CD14-positive monocyte (primary cell): ENCODE measurements around the gene ZNF407. TPM values are rescaled to one million over a fixed set of nuclear protein-coding genes. Genes with fewer than 3 reads are reported as not detected.
A peak's percentile ranks its signal among the peaks of the same experiment; 100 is the strongest.

ENCODE experiments used
- DNase-seq, 3 donors: peaks; one replicate each; pipeline ENCODE4 v3.0.0-alpha.2; 2011 to 2022
- H2AFZ ChIP-seq: 2 replicates; pipeline ENCODE4 v1.6.0; 2012; ENCODE audit warnings: mild to moderate bottlenecking, low read depth, low read length, inconsistent platforms; ENCODE audit not compliant: insufficient read depth, poor library complexity, severe bottlenecking
- H3K27ac ChIP-seq, 2 donors: 1 replicate in 1 of 2; 2 replicates in 1 of 2; pipeline ENCODE4 v1.5.1; 2012 to 2013; ENCODE audit warnings: low read length in 2 of 2, control low read depth in 1 of 2, inconsistent platforms in 1 of 2, low read depth in 1 of 2, mild to moderate bottlenecking in 1 of 2
- H3K27me3 ChIP-seq, 2 donors: one replicate each; pipeline versions ENCODE4 v1.6.0 to v1.6.1; 2011 to 2013; ENCODE audit warnings: low read length in 2 of 2; ENCODE audit not compliant: control insufficient read depth in 2 of 2, insufficient read depth in 2 of 2
- H3K36me3 ChIP-seq, 2 donors: replicated peaks in 1 of 2; 1 replicate in 1 of 2; 2 replicates in 1 of 2; pipeline versions ENCODE4 v1.5.1 to v1.6.1; 2012 to 2013; ENCODE audit warnings: low read length in 2 of 2, control low read depth in 1 of 2, inconsistent platforms in 1 of 2, mild to moderate bottlenecking in 1 of 2; ENCODE audit not compliant: insufficient read depth in 2 of 2, control insufficient read depth in 1 of 2
- H3K4me1 ChIP-seq, 2 donors: 1 replicate in 1 of 2; 2 replicates in 1 of 2; pipeline versions ENCODE4 v1.5.1 to v1.6.1; 2012 to 2013; ENCODE audit warnings: low read length in 2 of 2, control low read depth in 1 of 2, inconsistent platforms in 1 of 2, mild to moderate bottlenecking in 1 of 2, moderate library complexity in 1 of 2; ENCODE audit not compliant: insufficient read depth in 2 of 2, control insufficient read depth in 1 of 2
- H3K4me2 ChIP-seq: replicated peaks from 2 replicates; pipeline ENCODE3; 2012; ENCODE audit warnings: low read length, moderate library complexity, mild to moderate bottlenecking; ENCODE audit not compliant: poor library complexity, severe bottlenecking; ENCODE audit errors: extremely low read depth
- H3K4me3 ChIP-seq, 3 experiments: fragments of 200-600 bp in 1 of 3; sonication (generic) in 1 of 3; replicated peaks in 1 of 3; 1 replicate in 2 of 3; 2 replicates in 1 of 3; pipeline ENCODE4 v1.5.1; 2011 to 2013; ENCODE audit warnings: low read length in 3 of 3, mild to moderate bottlenecking in 3 of 3, control low read depth in 2 of 3, low read depth in 2 of 3, inconsistent platforms in 1 of 3, moderate library complexity in 1 of 3
- H3K79me2 ChIP-seq: 2 replicates; pipeline ENCODE4 v1.6.0; 2012; ENCODE audit warnings: mild to moderate bottlenecking, control low read depth, inconsistent platforms, low read length, moderate library complexity; ENCODE audit not compliant: insufficient read depth
- H3K9ac ChIP-seq: 2 replicates; pipeline ENCODE4 v1.6.0; 2017; ENCODE audit warnings: low read length, mild to moderate bottlenecking; ENCODE audit not compliant: insufficient read depth, poor library complexity, severe bottlenecking
- H3K9me3 ChIP-seq, 2 donors: replicated peaks in 1 of 2; 1 replicate in 1 of 2; 2 replicates in 1 of 2; pipeline versions ENCODE4 v1.5.1 to v1.6.1; 2012 to 2013; ENCODE audit warnings: low read length in 2 of 2, control low read depth in 1 of 2; ENCODE audit not compliant: control insufficient read depth in 1 of 2, insufficient read depth in 1 of 2
- H4K20me1 ChIP-seq: 2 replicates; pipeline ENCODE4 v1.6.0; 2012; ENCODE audit warnings: mild to moderate bottlenecking, low read length, control low read depth, moderate library complexity; ENCODE audit not compliant: insufficient read depth
- H3K27ac Mint-ChIP-seq, 7 donors: one replicate each; pipeline ENCODE4 v1.8.0; 2020; ENCODE audit warnings: mild to moderate bottlenecking in 7 of 7, mixed read lengths in 7 of 7, moderate library complexity in 6 of 7, inconsistent platforms in 2 of 7
- H3K27me3 Mint-ChIP-seq, 3 donors: one replicate each; pipeline ENCODE4 v1.8.0; 2021 to 2022; ENCODE audit warnings: low read depth in 3 of 3, mild to moderate bottlenecking in 3 of 3, mixed read lengths in 3 of 3, moderate library complexity in 3 of 3, inconsistent platforms in 1 of 3
- H3K36me3 Mint-ChIP-seq, 2 donors: one replicate each; pipeline ENCODE4 v1.8.0; 2020; ENCODE audit warnings: mixed read lengths in 2 of 2, inconsistent platforms in 1 of 2, mild to moderate bottlenecking in 1 of 2
- H3K4me1 Mint-ChIP-seq: one replicate; pipeline ENCODE4 v1.8.0; 2020; ENCODE audit warnings: mild to moderate bottlenecking, mixed read lengths
- H3K4me3 Mint-ChIP-seq, 2 donors: one replicate each; pipeline ENCODE4 v1.8.0; 2020; ENCODE audit warnings: mild to moderate bottlenecking in 2 of 2, mixed read lengths in 2 of 2, moderate library complexity in 1 of 2
- H3K9me3 Mint-ChIP-seq, 7 donors: one replicate each; pipeline ENCODE4 v1.8.0; 2020 to 2022; ENCODE audit warnings: mixed read lengths in 7 of 7, mild to moderate bottlenecking in 6 of 7, moderate library complexity in 6 of 7, inconsistent platforms in 2 of 7
- CTCF ChIP-seq: fragments of 200-600 bp; IDR thresholded peaks from one replicate; pipeline ENCODE4 v1.8.0; 2022; ENCODE audit warnings: antibody characterized with exemption, mild to moderate bottlenecking
- WGBS: methylation state at CpG from one replicate; pipeline ENCODE4 v1.1.5; 2013; ENCODE audit warnings: missing lambda C conversion rate; ENCODE audit not compliant: insufficient coverage; 5-methylcytosine and 5-hydroxymethylcytosine counted together
- intact Hi-C, 2 donors: fragments of 100-400 bp; cut with micrococcal nuclease; formaldehyde crosslinking; loops; one replicate each; pipeline versions ENCODE4 v1.15.0 to v1.15.1; 2023
- polyA plus RNA-seq, 3 donors: library from polyadenylated mRNA; depleted of rRNA in 1 of 3; unstranded in 2 of 3; stranded (reverse) in 1 of 3; fragments of 300-500 nt in 2 of 3; fragments of >200 nt in 1 of 3; fragmentation: Illumina TruSeq in 2 of 3; gene quantifications; 1 replicate in 2 of 3; 2 replicates in 1 of 3; pipeline ENCODE4 v1.2.3, GENCODE V29; 2012 to 2021

The ZNF407 gene
- polyA plus RNA-seq, 3 donors = 1.3 to 3.6 (median 1.6) TPM

- peaks cover 8 to 10% of the 10 kb centered on the region in 2 donors for H3K9me3 ChIP-seq
- H3K9ac ChIP-seq = no peak overlapping the region
- no peak for TF ChIP-seq CTCF
- H3K4me1 ChIP-seq = no peaks in the 10 kb centered on the region
- intact Hi-C loops = loop anchor here (2.0 to 5.0 kb wide), 2 partner anchors 199 to 354 kb away; no protein-coding TSS in a partner anchor
- Mint-ChIP-seq H3K4me3 (no peak overlapping the region), H3K4me1 (peaks cover 3% of the 10 kb centered on the region), H3K27ac (no peak overlapping the region), H3K27me3 (peaks cover 5 to 9% (median 6%) of the 10 kb centered on the region in 3 donors), H3K36me3 (no peaks in the 10 kb centered on the region), H3K9me3 (peaks cover 0 to 17% (median 9%) of the 10 kb centered on the region in 7 donors)
- H3K4me3 ChIP-seq = no peak overlapping the region
- no peaks in the 10 kb centered on the region for H3K27me3 ChIP-seq
- no peaks in the 10 kb centered on the region for H3K36me3 ChIP-seq
- DNase-seq = no peak
- no peaks in the 10 kb centered on the region for H3K79me2 ChIP-seq
- H3K27ac ChIP-seq = no peak overlapping the region
- 100% methylated on average over 1 of the region's 3 CpGs for WGBS
- peak overlapping the region; percentile 1 for H2AFZ ChIP-seq
- no peaks in the 10 kb centered on the region for H4K20me1 ChIP-seq
- H3K4me2 ChIP-seq = no peak overlapping the region
Measured at GRCh38 chr18:74551452-74551851, 46.2 kb upstream of the ZNF407 start.

GRCh38 chr18:74551936-74552555 lies 45.6 kb upstream of the ZNF407 start:
- Histone ChIP-seq H3K9me3 (peaks cover 8 to 10% of the 10 kb centered on the region in 2 donors), H3K27me3 (no peaks in the 10 kb centered on the region), H3K4me2 (no peak overlapping the region), H3K79me2 (no peaks in the 10 kb centered on the region), H3K36me3 (no peaks in the 10 kb centered on the region), H3K27ac (no peak overlapping the region), H2AFZ (no peak overlapping the region), H3K4me3 (no peak overlapping the region), H4K20me1 (no peaks in the 10 kb centered on the region), H3K4me1 (no peaks in the 10 kb centered on the region), H3K9ac (no peak overlapping the region)
- Mint-ChIP-seq H3K36me3 (no peaks in the 10 kb centered on the region), H3K9me3 (peaks cover 0 to 17% (median 9%) of the 10 kb centered on the region in 7 donors), H3K4me1 (peaks cover 1% of the 10 kb centered on the region), H3K4me3 (no peak overlapping the region), H3K27me3 (peaks cover 6 to 9% (median 6%) of the 10 kb centered on the region in 3 donors), H3K27ac (no peak overlapping the region)
- TF ChIP-seq CTCF = peak; percentile 92
- WGBS = 16% methylated on average over 2 of the region's 5 CpGs
- intact Hi-C loops = loop anchor here (2.0 to 5.0 kb wide), 2 partner anchors 199 to 355 kb away; no protein-coding TSS in a partner anchor
- peak; percentile 74 to 85 (median 80) for DNase-seq
